Measurements from ENCODE around the gene TOMM22.
A peak's percentile ranks its signal among the peaks of the same experiment; 100 is the strongest.

The TOMM22 gene

GRCh38 chr22:38707346-38707745 is 25.6 kb downstream of the TOMM22 start:
- no peaks in the 10 kb centered on the region for H3K27me3 ChIP-seq (ENCODE audit: control insufficient read depth, insufficient read depth, low read length)
- H3K9ac ChIP-seq (ENCODE audit: low read depth, low read length): peak overlapping the region; percentile 93
- H3K36me3 ChIP-seq (ENCODE audit: insufficient read depth, low read length): peaks cover under 1% of the 10 kb centered on the region
- H3K9me3 ChIP-seq (replicated peaks; ENCODE audit: low read length): no peaks in the 10 kb centered on the region
- peak overlapping the region; percentile 82 for H3K4me2 ChIP-seq (ENCODE audit: low read length)
- H3K4me3 ChIP-seq (ENCODE audit: low read length): peak overlapping the region; percentile 73
- H3K4me1 ChIP-seq (ENCODE audit: control insufficient read depth, insufficient read depth, low read length): peaks cover 21% of the 10 kb centered on the region

- Histone ChIP-seq H3K4me1 (ENCODE audit: control insufficient read depth, insufficient read depth, low read length) (peaks cover 21% of the 10 kb centered on the region), H3K4me3 (ENCODE audit: low read length) (no peak overlapping the region), H3K4me2 (ENCODE audit: low read length) (peak overlapping the region; percentile 82), H3K9me3 (replicated peaks; ENCODE audit: low read length) (no peaks in the 10 kb centered on the region), H3K36me3 (ENCODE audit: insufficient read depth, low read length) (peaks cover 6% of the 10 kb centered on the region), H3K9ac (ENCODE audit: low read depth, low read length) (no peak overlapping the region), H3K27me3 (ENCODE audit: control insufficient read depth, insufficient read depth, low read length) (no peaks in the 10 kb centered on the region)
Observed at GRCh38 chr22:38707984-38708383, 26.2 kb downstream of the TOMM22 start.

GRCh38 chr22:38709306-38709705 is 27.5 kb downstream of the TOMM22 start:
- H3K36me3 ChIP-seq (ENCODE audit: insufficient read depth, low read length): peaks cover 6% of the 10 kb centered on the region
- H3K27me3 ChIP-seq (ENCODE audit: control insufficient read depth, insufficient read depth, low read length): no peaks in the 10 kb centered on the region
- H3K4me3 ChIP-seq (ENCODE audit: low read length): no peak overlapping the region
- no peak overlapping the region for H3K9ac ChIP-seq (ENCODE audit: low read depth, low read length)
- no peaks in the 10 kb centered on the region for H3K9me3 ChIP-seq (replicated peaks; ENCODE audit: low read length)
- peaks cover 21% of the 10 kb centered on the region for H3K4me1 ChIP-seq (ENCODE audit: control insufficient read depth, insufficient read depth, low read length)
- no peak overlapping the region for H3K4me2 ChIP-seq (ENCODE audit: low read length)

- Histone ChIP-seq H3K4me1 (ENCODE audit: control insufficient read depth, insufficient read depth, low read length) (peaks cover 13% of the 10 kb centered on the region), H3K36me3 (ENCODE audit: insufficient read depth, low read length) (peaks cover 6% of the 10 kb centered on the region), H3K27me3 (ENCODE audit: control insufficient read depth, insufficient read depth, low read length) (no peaks in the 10 kb centered on the region), H3K4me3 (ENCODE audit: low read length) (no peak overlapping the region), H3K9me3 (replicated peaks; ENCODE audit: low read length) (no peaks in the 10 kb centered on the region), H3K4me2 (ENCODE audit: low read length) (no peak overlapping the region), H3K9ac (ENCODE audit: low read depth, low read length) (no peak overlapping the region)
Observed at GRCh38 chr22:38710351-38710750, 28.6 kb downstream of the TOMM22 start.

GRCh38 chr22:38710866-38711265 is 29.1 kb downstream of the TOMM22 start:
- no peak overlapping the region for H3K4me3 ChIP-seq (ENCODE audit: low read length)
- H3K4me1 ChIP-seq (ENCODE audit: control insufficient read depth, insufficient read depth, low read length): peaks cover 13% of the 10 kb centered on the region
- no peak overlapping the region for H3K9ac ChIP-seq (ENCODE audit: low read depth, low read length)
- H3K9me3 ChIP-seq (replicated peaks; ENCODE audit: low read length): no peaks in the 10 kb centered on the region
- H3K4me2 ChIP-seq (ENCODE audit: low read length): no peak overlapping the region
- H3K36me3 ChIP-seq (ENCODE audit: insufficient read depth, low read length): peaks cover 9% of the 10 kb centered on the region
- no peaks in the 10 kb centered on the region for H3K27me3 ChIP-seq (ENCODE audit: control insufficient read depth, insufficient read depth, low read length)

- H3K4me2 ChIP-seq (ENCODE audit: low read length): no peak overlapping the region
- H3K4me1 ChIP-seq (ENCODE audit: control insufficient read depth, insufficient read depth, low read length): peaks cover 5% of the 10 kb centered on the region
- H3K36me3 ChIP-seq (ENCODE audit: insufficient read depth, low read length): peaks cover 25% of the 10 kb centered on the region
- no peak overlapping the region for H3K9ac ChIP-seq (ENCODE audit: low read depth, low read length)
- H3K4me3 ChIP-seq (ENCODE audit: low read length): no peak overlapping the region
- H3K27me3 ChIP-seq (ENCODE audit: control insufficient read depth, insufficient read depth, low read length): no peaks in the 10 kb centered on the region
- H3K9me3 ChIP-seq (replicated peaks; ENCODE audit: low read length): no peaks in the 10 kb centered on the region
Observed at GRCh38 chr22:38712486-38713207, 30.9 kb downstream of the TOMM22 start.

GRCh38 chr22:38713921-38714320 is 32.2 kb downstream of the TOMM22 start:
- H3K27me3 ChIP-seq (ENCODE audit: control insufficient read depth, insufficient read depth, low read length): no peaks in the 10 kb centered on the region
- H3K4me2 ChIP-seq (ENCODE audit: low read length): no peak overlapping the region
- no peak overlapping the region for H3K4me3 ChIP-seq (ENCODE audit: low read length)
- peaks cover 25% of the 10 kb centered on the region for H3K36me3 ChIP-seq (ENCODE audit: insufficient read depth, low read length)
- no peaks in the 10 kb centered on the region for H3K9me3 ChIP-seq (replicated peaks; ENCODE audit: low read length)
- H3K9ac ChIP-seq (ENCODE audit: low read depth, low read length): no peak overlapping the region
- peaks cover 11% of the 10 kb centered on the region for H3K4me1 ChIP-seq (ENCODE audit: control insufficient read depth, insufficient read depth, low read length)

GRCh38 chr22:38715176-38715764 is 33.5 kb downstream of the TOMM22 start:
- H3K4me3 ChIP-seq (ENCODE audit: low read length): no peak overlapping the region
- H3K27me3 ChIP-seq (ENCODE audit: control insufficient read depth, insufficient read depth, low read length): no peaks in the 10 kb centered on the region
- H3K36me3 ChIP-seq (ENCODE audit: insufficient read depth, low read length): peaks cover 25% of the 10 kb centered on the region
- H3K4me2 ChIP-seq (ENCODE audit: low read length): no peak overlapping the region
- H3K4me1 ChIP-seq (ENCODE audit: control insufficient read depth, insufficient read depth, low read length): peaks cover 19% of the 10 kb centered on the region
- H3K9me3 ChIP-seq (replicated peaks; ENCODE audit: low read length): no peaks in the 10 kb centered on the region
- H3K9ac ChIP-seq (ENCODE audit: low read depth, low read length): no peak overlapping the region

GRCh38 chr22:38715852-38716251 is 34.1 kb downstream of the TOMM22 start:
- H3K9ac ChIP-seq (ENCODE audit: low read depth, low read length): no peak overlapping the region
- H3K9me3 ChIP-seq (replicated peaks; ENCODE audit: low read length): no peaks in the 10 kb centered on the region
- peaks cover 19% of the 10 kb centered on the region for H3K4me1 ChIP-seq (ENCODE audit: control insufficient read depth, insufficient read depth, low read length)
- no peak overlapping the region for H3K4me3 ChIP-seq (ENCODE audit: low read length)
- H3K36me3 ChIP-seq (ENCODE audit: insufficient read depth, low read length): peaks cover 28% of the 10 kb centered on the region
- H3K4me2 ChIP-seq (ENCODE audit: low read length): no peak overlapping the region
- H3K27me3 ChIP-seq (ENCODE audit: control insufficient read depth, insufficient read depth, low read length): no peaks in the 10 kb centered on the region

- no peak overlapping the region for H3K9ac ChIP-seq (ENCODE audit: low read depth, low read length)
- H3K4me3 ChIP-seq (ENCODE audit: low read length): no peak overlapping the region
- H3K4me2 ChIP-seq (ENCODE audit: low read length): no peak overlapping the region
- H3K4me1 ChIP-seq (ENCODE audit: control insufficient read depth, insufficient read depth, low read length): peaks cover 19% of the 10 kb centered on the region
- H3K9me3 ChIP-seq (replicated peaks; ENCODE audit: low read length): no peaks in the 10 kb centered on the region
- H3K36me3 ChIP-seq (ENCODE audit: insufficient read depth, low read length): peaks cover 28% of the 10 kb centered on the region
- no peaks in the 10 kb centered on the region for H3K27me3 ChIP-seq (ENCODE audit: control insufficient read depth, insufficient read depth, low read length)
Observed at GRCh38 chr22:38716271-38716670, 34.5 kb downstream of the TOMM22 start.

GRCh38 chr22:38716826-38717225 is 35.1 kb downstream of the TOMM22 start:
- Histone ChIP-seq H3K9ac (ENCODE audit: low read depth, low read length) (no peak overlapping the region), H3K4me2 (ENCODE audit: low read length) (no peak overlapping the region), H3K36me3 (ENCODE audit: insufficient read depth, low read length) (peaks cover 32% of the 10 kb centered on the region), H3K9me3 (replicated peaks; ENCODE audit: low read length) (no peaks in the 10 kb centered on the region), H3K4me3 (ENCODE audit: low read length) (no peak overlapping the region), H3K27me3 (ENCODE audit: control insufficient read depth, insufficient read depth, low read length) (no peaks in the 10 kb centered on the region), H3K4me1 (ENCODE audit: control insufficient read depth, insufficient read depth, low read length) (peaks cover 19% of the 10 kb centered on the region)

- Histone ChIP-seq H3K36me3 (ENCODE audit: insufficient read depth, low read length) (peaks cover 32% of the 10 kb centered on the region), H3K4me3 (ENCODE audit: low read length) (no peak overlapping the region), H3K9me3 (replicated peaks; ENCODE audit: low read length) (no peaks in the 10 kb centered on the region), H3K9ac (ENCODE audit: low read depth, low read length) (no peak overlapping the region), H3K4me1 (ENCODE audit: control insufficient read depth, insufficient read depth, low read length) (peaks cover 19% of the 10 kb centered on the region), H3K27me3 (ENCODE audit: control insufficient read depth, insufficient read depth, low read length) (no peaks in the 10 kb centered on the region), H3K4me2 (ENCODE audit: low read length) (no peak overlapping the region)
Observed at GRCh38 chr22:38717244-38717643, 35.5 kb downstream of the TOMM22 start.
